Hepatocyte (in vitro differentiated cells): ENCODE data around the gene VWA7.

ENCODE experiments used
- CTCF ChIP-seq: fragments of 200-600 bp; sonication (generic); IDR thresholded peaks from 2 replicates; pipeline ENCODE4 v1.5.1; 2016; ENCODE audit warnings: antibody characterized with exemption, mild to moderate bottlenecking; ENCODE audit not compliant: poor library complexity
- EZH2 ChIP-seq: fragments of 200-600 bp; sonication (generic); IDR thresholded peaks from 2 replicates; pipeline ENCODE4 v1.6.1; 2016; ENCODE audit warnings: antibody characterized with exemption, mild to moderate bottlenecking, borderline replicate concordance
- EZH2phosphoT487 ChIP-seq: fragments of 200-600 bp; sonication (generic); IDR thresholded peaks from one replicate; pipeline ENCODE4 v1.6.1; 2018; ENCODE audit warnings: antibody characterized with exemption, mild to moderate bottlenecking, low read depth, moderate library complexity; ENCODE audit not compliant: unreplicated experiment, severe bottlenecking

- TF ChIP-seq CTCF (no peak), EZH2 (no peak), EZH2phosphoT487 (no peak)
Observed at GRCh38 chr6:31765910-31766794, 11.0 kb downstream of the VWA7 start.
